22Rv1 (cell line): ENCODE results near the gene RGS7.
"Not testable (repeated sequence)": the region's sequence is repeated elsewhere in the genome, so short reads cannot be mapped to it uniquely, and the experiment has no call there.

Experiments used
- CTCF ChIP-seq: fragments of 450-650 bp; IDR thresholded peaks from 2 replicates; pipeline ENCODE4 v1.5.1; 2017; ENCODE audit warnings: mild to moderate bottlenecking
- ZFX ChIP-seq: fragments of 450-650 bp; IDR thresholded peaks from 2 replicates; pipeline ENCODE4 v1.6.1; 2017; ENCODE audit warnings: antibody characterized with exemption, borderline replicate concordance

GRCh38 chr1:241141646-241142045, 215.4 kb downstream of the RGS7 start:
- not testable (repeated sequence) for TF ChIP-seq CTCF, ZFX
